ENCODE data around the gene LOC128125822.

DNA sequence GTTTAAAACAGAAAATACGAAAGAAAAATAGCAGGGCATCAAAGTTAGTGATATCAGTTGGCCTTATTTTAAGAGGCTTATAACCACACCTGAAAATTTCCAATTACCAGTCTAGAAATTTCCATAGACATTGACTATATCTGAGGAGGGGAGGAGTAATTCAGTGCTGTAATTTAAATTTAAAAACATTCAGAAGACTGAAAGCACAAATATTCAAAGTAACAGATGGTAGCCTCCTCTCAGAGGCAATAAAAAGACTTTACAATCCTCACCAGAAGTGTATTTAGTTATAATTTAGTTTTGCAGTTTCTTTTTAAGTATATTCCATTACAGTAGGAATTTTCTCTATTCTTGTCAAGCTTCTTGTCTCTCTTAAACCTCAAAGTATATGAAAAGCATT, 18.4 kb upstream of the LOC128125822 start:
- TF ChIP-seq GFI1B (tag by site-specific recombination; IDR thresholded peaks at IDR 0.05) (no peak), KLF8 (tag by site-specific recombination; IDR thresholded peaks at IDR 0.05) (no peak), GLIS1 (tag by site-specific recombination; IDR thresholded peaks at IDR 0.05) (no peak), ZNF701 (tag by site-specific recombination; IDR thresholded peaks at IDR 0.05) (no peak), HOXC10 (CRISPR knock-in tag; IDR thresholded peaks at IDR 0.05) (no peak), ZNF146 (tag by site-specific recombination; IDR thresholded peaks at IDR 0.05) (no peak), ZBTB17 (tag by site-specific recombination; IDR thresholded peaks at IDR 0.05) (no peak), ZNF561 (tag by site-specific recombination; IDR thresholded peaks at IDR 0.05; ENCODE audit: borderline replicate concordance) (no peak)
- TF ChIP-seq, protein P1, sequence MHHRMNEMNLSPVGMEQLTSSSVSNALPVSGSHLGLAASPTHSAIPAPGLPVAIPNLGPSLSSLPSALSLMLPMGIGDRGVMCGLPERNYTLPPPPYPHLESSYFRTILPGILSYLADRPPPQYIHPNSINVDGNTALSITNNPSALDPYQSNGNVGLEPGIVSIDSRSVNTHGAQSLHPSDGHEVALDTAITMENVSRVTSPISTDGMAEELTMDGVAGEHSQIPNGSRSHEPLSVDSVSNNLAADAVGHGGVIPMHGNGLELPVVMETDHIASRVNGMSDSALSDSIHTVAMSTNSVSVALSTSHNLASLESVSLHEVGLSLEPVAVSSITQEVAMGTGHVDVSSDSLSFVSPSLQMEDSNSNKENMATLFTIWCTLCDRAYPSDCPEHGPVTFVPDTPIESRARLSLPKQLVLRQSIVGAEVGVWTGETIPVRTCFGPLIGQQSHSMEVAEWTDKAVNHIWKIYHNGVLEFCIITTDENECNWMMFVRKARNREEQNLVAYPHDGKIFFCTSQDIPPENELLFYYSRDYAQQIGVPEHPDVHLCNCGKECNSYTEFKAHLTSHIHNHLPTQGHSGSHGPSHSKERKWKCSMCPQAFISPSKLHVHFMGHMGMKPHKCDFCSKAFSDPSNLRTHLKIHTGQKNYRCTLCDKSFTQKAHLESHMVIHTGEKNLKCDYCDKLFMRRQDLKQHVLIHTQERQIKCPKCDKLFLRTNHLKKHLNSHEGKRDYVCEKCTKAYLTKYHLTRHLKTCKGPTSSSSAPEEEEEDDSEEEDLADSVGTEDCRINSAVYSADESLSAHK (tag by site-specific recombination; IDR thresholded peaks at IDR 0.05): no peak
- TF ChIP-seq, protein P2, sequence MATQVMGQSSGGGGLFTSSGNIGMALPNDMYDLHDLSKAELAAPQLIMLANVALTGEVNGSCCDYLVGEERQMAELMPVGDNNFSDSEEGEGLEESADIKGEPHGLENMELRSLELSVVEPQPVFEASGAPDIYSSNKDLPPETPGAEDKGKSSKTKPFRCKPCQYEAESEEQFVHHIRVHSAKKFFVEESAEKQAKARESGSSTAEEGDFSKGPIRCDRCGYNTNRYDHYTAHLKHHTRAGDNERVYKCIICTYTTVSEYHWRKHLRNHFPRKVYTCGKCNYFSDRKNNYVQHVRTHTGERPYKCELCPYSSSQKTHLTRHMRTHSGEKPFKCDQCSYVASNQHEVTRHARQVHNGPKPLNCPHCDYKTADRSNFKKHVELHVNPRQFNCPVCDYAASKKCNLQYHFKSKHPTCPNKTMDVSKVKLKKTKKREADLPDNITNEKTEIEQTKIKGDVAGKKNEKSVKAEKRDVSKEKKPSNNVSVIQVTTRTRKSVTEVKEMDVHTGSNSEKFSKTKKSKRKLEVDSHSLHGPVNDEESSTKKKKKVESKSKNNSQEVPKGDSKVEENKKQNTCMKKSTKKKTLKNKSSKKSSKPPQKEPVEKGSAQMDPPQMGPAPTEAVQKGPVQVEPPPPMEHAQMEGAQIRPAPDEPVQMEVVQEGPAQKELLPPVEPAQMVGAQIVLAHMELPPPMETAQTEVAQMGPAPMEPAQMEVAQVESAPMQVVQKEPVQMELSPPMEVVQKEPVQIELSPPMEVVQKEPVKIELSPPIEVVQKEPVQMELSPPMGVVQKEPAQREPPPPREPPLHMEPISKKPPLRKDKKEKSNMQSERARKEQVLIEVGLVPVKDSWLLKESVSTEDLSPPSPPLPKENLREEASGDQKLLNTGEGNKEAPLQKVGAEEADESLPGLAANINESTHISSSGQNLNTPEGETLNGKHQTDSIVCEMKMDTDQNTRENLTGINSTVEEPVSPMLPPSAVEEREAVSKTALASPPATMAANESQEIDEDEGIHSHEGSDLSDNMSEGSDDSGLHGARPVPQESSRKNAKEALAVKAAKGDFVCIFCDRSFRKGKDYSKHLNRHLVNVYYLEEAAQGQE (tag by site-specific recombination; IDR thresholded peaks at IDR 0.05): no peak
- TF ChIP-seq, protein P3, sequence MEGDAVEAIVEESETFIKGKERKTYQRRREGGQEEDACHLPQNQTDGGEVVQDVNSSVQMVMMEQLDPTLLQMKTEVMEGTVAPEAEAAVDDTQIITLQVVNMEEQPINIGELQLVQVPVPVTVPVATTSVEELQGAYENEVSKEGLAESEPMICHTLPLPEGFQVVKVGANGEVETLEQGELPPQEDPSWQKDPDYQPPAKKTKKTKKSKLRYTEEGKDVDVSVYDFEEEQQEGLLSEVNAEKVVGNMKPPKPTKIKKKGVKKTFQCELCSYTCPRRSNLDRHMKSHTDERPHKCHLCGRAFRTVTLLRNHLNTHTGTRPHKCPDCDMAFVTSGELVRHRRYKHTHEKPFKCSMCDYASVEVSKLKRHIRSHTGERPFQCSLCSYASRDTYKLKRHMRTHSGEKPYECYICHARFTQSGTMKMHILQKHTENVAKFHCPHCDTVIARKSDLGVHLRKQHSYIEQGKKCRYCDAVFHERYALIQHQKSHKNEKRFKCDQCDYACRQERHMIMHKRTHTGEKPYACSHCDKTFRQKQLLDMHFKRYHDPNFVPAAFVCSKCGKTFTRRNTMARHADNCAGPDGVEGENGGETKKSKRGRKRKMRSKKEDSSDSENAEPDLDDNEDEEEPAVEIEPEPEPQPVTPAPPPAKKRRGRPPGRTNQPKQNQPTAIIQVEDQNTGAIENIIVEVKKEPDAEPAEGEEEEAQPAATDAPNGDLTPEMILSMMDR (tag by site-specific recombination; IDR thresholded peaks at IDR 0.05): no peak
- TF ChIP-seq, protein P4, sequence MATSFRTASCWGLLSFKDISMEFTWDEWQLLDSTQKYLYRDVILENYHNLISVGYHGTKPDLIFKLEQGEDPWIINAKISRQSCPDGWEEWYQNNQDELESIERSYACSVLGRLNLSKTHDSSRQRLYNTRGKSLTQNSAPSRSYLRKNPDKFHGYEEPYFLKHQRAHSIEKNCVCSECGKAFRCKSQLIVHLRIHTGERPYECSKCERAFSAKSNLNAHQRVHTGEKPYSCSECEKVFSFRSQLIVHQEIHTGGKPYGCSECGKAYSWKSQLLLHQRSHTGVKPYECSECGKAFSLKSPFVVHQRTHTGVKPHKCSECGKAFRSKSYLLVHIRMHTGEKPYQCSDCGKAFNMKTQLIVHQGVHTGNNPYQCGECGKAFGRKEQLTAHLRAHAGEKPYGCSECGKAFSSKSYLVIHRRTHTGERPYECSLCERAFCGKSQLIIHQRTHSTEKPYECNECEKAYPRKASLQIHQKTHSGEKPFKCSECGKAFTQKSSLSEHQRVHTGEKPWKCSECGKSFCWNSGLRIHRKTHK (tag by site-specific recombination; IDR thresholded peaks at IDR 0.05): no peak
